ENCODE data around the gene L1TD1.
"Not testable (repeated sequence)": the region's sequence is repeated elsewhere in the genome, so short reads cannot be mapped to it uniquely, and the experiment has no call there.

L1TD1 gene

GRCh38 chr1:62237950-62238374, 43.3 kb downstream of the L1TD1 start:
- DNase-seq: no peak

GRCh38 chr1:62238507-62238906, 43.9 kb downstream of the L1TD1 start:
- DNase-seq: no peak

GRCh38 chr1:62239652-62240403, 45.2 kb downstream of the L1TD1 start:
- not testable (repeated sequence) for DNase-seq

GRCh38 chr1:62240651-62241370, 46.2 kb downstream of the L1TD1 start:
- no peak for DNase-seq

- DNase-seq: no peak
Measured at GRCh38 chr1:62241371-62242131, 46.9 kb downstream of the L1TD1 start.

- DNase-seq: not testable (repeated sequence)
Measured at GRCh38 chr1:62244380-62244779, 49.7 kb downstream of the L1TD1 start.

GRCh38 chr1:62245201-62245600, 50.6 kb downstream of the L1TD1 start:
- no peak for DNase-seq

- DNase-seq: no peak
Measured at GRCh38 chr1:62247391-62248168, 52.9 kb downstream of the L1TD1 start.

- DNase-seq: no peak
Measured at GRCh38 chr1:62250126-62250726, 55.6 kb downstream of the L1TD1 start.

- DNase-seq: no peak
Measured at GRCh38 chr1:62259551-62259950, 64.9 kb downstream of the L1TD1 start.

- no peak for DNase-seq
Measured at GRCh38 chr1:62260688-62261087, 66.0 kb downstream of the L1TD1 start.

Data from NK-92 treated with Interleukin-12 subunit alpha and Interleukin-12 subunit beta, amount 100 ng/mL, for 24 hours (cell line).